ENCODE data around the gene RAP1A.

- TF ChIP-seq CTCF (IDR thresholded peaks at IDR 0.05; ENCODE audit: extremely low read depth in 1 of 2, insufficient read depth in 1 of 2, low read depth in 1 of 2, low read length in 2 of 2): no peak
- TF ChIP-seq MYC (IDR thresholded peaks at IDR 0.05; ENCODE audit: low read depth, low read length): no peak
- TF ChIP-seq JUN (IDR thresholded peaks at IDR 0.05; ENCODE audit: borderline replicate concordance, insufficient read depth, insufficient read length, low read depth): no peak
Measured at GRCh38 chr1:111587509-111588174, 31.9 kb upstream of the RAP1A start.
